DND-41 (cell line): ENCODE measurements around the gene CCL27.

ENCODE experiments used
- ATAC-seq: fragments of 200-7000 bp; cut with Tn5 transposase; 3 replicates; pipeline ENCODE4 v1.9.1; 2021; ENCODE audit warnings: low read depth; ENCODE audit not compliant: insufficient read depth
- DNase-seq: peaks from one replicate; pipeline ENCODE4 v3.0.0-alpha.2; 2020
- H2AFZ ChIP-seq: 2 replicates; pipeline ENCODE4 v1.6.0; 2012; ENCODE audit warnings: low read depth, low read length
- H3K27ac ChIP-seq: 2 replicates; pipeline ENCODE4 v1.5.1; 2012; ENCODE audit warnings: low read length, inconsistent platforms
- H3K27me3 ChIP-seq: fragments of 200-600 bp; sonication (generic); 2 replicates; pipeline ENCODE4 v1.6.0; 2012; ENCODE audit warnings: low read length, mild to moderate bottlenecking, inconsistent platforms; ENCODE audit not compliant: insufficient read depth, poor library complexity
- H3K36me3 ChIP-seq: 2 replicates; pipeline ENCODE4 v1.5.1; 2012; ENCODE audit warnings: low read length, inconsistent platforms; ENCODE audit not compliant: insufficient read depth
- H3K4me1 ChIP-seq: 2 replicates; pipeline ENCODE4 v1.5.1; 2012; ENCODE audit warnings: mild to moderate bottlenecking, low read length; ENCODE audit not compliant: insufficient read depth
- H3K4me2 ChIP-seq: 2 replicates; pipeline ENCODE4 v1.6.0; 2012; ENCODE audit warnings: mild to moderate bottlenecking, moderate library complexity, low read length, inconsistent platforms; ENCODE audit not compliant: insufficient read depth
- H3K4me3 ChIP-seq, 2 experiments: fragments of 200-600 bp in 1 of 2; shearing (Covaris generic) in 1 of 2; 2 replicates each; pipeline ENCODE4 v1.5.1; 2012 to 2016; ENCODE audit warnings: inconsistent platforms in 2 of 2, low read length in 2 of 2, mild to moderate bottlenecking in 2 of 2, low read depth in 1 of 2, moderate library complexity in 1 of 2
- H3K79me2 ChIP-seq: 2 replicates; pipeline ENCODE4 v1.6.0; 2012; ENCODE audit warnings: low read length, inconsistent platforms; ENCODE audit not compliant: insufficient read depth
- H3K9ac ChIP-seq: 2 replicates; pipeline ENCODE4 v1.6.0; 2012; ENCODE audit warnings: low read depth, mild to moderate bottlenecking, inconsistent platforms, low read length, moderate library complexity
- H3K9me3 ChIP-seq: 2 replicates; pipeline ENCODE4 v1.5.1; 2012; ENCODE audit warnings: low read length, moderate library complexity, mild to moderate bottlenecking, inconsistent platforms; ENCODE audit not compliant: insufficient read depth, severe bottlenecking
- H4K20me1 ChIP-seq: 2 replicates; pipeline ENCODE4 v1.6.0; 2012; ENCODE audit warnings: low read length; ENCODE audit not compliant: insufficient read depth
- EZH2 ChIP-seq: IDR thresholded peaks from 3 replicates; pipeline ENCODE4 v1.6.1; 2012; ENCODE audit warnings: borderline replicate concordance, low read depth, mild to moderate bottlenecking, moderate library complexity, low read length, inconsistent platforms; ENCODE audit not compliant: severe bottlenecking
- TF ChIP-seq, protein P1 (sequence below): IDR thresholded peaks from 2 replicates; pipeline ENCODE4 v1.5.1; 2012; ENCODE audit warnings: borderline replicate concordance, low read length, moderate library complexity, mild to moderate bottlenecking; ENCODE audit not compliant: poor library complexity, severe bottlenecking; ENCODE audit errors: extremely low read depth

CCL27 gene

DNA sequence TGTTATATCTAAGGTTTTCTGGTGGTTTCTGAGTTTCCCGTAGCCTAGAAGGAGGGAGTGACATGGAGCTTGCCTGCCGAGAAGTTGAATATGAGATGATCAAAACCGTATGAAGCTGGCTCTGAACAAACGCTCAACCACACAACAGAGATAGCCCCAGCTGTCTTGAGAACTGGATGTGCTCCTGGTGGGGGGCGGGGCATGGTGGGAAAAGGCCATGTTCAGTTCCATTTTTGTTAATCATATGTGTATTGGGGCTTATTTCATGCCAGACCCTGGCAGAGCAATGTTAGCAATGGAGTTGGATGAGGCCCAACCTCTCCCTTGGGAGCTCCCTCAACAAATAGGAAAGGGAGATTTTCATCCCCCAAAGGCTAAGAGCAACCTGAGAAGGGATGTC is 23.8 kb upstream of the CCL27 start:
- DNase-seq (no peak), ATAC-seq (no peak)
- Histone ChIP-seq H3K9me3 (no peaks in the 10 kb centered on the region), H3K27ac (no peak overlapping the region), H3K4me2 (no peak overlapping the region), H3K27me3 (peaks cover 9% of the 10 kb centered on the region), H3K36me3 (no peaks in the 10 kb centered on the region), H3K79me2 (no peaks in the 10 kb centered on the region), H3K4me1 (no peaks in the 10 kb centered on the region), H4K20me1 (no peaks in the 10 kb centered on the region), H3K4me3 (no peak overlapping the region), H3K9ac (no peak overlapping the region), H2AFZ (no peak overlapping the region)
- TF ChIP-seq, protein P1, sequence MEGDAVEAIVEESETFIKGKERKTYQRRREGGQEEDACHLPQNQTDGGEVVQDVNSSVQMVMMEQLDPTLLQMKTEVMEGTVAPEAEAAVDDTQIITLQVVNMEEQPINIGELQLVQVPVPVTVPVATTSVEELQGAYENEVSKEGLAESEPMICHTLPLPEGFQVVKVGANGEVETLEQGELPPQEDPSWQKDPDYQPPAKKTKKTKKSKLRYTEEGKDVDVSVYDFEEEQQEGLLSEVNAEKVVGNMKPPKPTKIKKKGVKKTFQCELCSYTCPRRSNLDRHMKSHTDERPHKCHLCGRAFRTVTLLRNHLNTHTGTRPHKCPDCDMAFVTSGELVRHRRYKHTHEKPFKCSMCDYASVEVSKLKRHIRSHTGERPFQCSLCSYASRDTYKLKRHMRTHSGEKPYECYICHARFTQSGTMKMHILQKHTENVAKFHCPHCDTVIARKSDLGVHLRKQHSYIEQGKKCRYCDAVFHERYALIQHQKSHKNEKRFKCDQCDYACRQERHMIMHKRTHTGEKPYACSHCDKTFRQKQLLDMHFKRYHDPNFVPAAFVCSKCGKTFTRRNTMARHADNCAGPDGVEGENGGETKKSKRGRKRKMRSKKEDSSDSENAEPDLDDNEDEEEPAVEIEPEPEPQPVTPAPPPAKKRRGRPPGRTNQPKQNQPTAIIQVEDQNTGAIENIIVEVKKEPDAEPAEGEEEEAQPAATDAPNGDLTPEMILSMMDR = no peak

GRCh38 chr9:34685591-34685990 is 23.1 kb upstream of the CCL27 start:
- TF ChIP-seq, protein P1 = no peak
- no peak for TF ChIP-seq EZH2
- Histone ChIP-seq H4K20me1 (no peaks in the 10 kb centered on the region), H3K4me3 (no peak overlapping the region), H3K79me2 (no peaks in the 10 kb centered on the region), H3K27ac (no peak overlapping the region), H3K9me3 (no peaks in the 10 kb centered on the region), H3K4me2 (no peak overlapping the region), H3K9ac (no peak overlapping the region), H3K27me3 (peaks cover 4% of the 10 kb centered on the region), H3K4me1 (no peaks in the 10 kb centered on the region), H2AFZ (no peak overlapping the region), H3K36me3 (no peaks in the 10 kb centered on the region)
- ATAC-seq (no peak), DNase-seq (no peak)

- H3K9ac ChIP-seq = no peak overlapping the region
- no peaks in the 10 kb centered on the region for H3K36me3 ChIP-seq
- ATAC-seq (no peak), DNase-seq (no peak)
- H4K20me1 ChIP-seq = no peaks in the 10 kb centered on the region
- no peaks in the 10 kb centered on the region for H3K79me2 ChIP-seq
- H3K9me3 ChIP-seq = no peaks in the 10 kb centered on the region
- H3K4me3 ChIP-seq = no peak overlapping the region
- TF ChIP-seq EZH2 = no peak
- TF ChIP-seq, protein P1 = no peak
- no peaks in the 10 kb centered on the region for H3K4me1 ChIP-seq
- H2AFZ ChIP-seq = no peak overlapping the region
- no peak overlapping the region for H3K4me2 ChIP-seq
- H3K27me3 ChIP-seq = peaks cover 4% of the 10 kb centered on the region
- no peak overlapping the region for H3K27ac ChIP-seq
Observed at GRCh38 chr9:34684816-34685215, 22.4 kb upstream of the CCL27 start.

GRCh38 chr9:34684145-34684544 is 21.7 kb upstream of the CCL27 start:
- no peak overlapping the region for H3K4me2 ChIP-seq
- no peak overlapping the region for H2AFZ ChIP-seq
- DNase-seq (no peak), ATAC-seq (no peak)
- no peaks in the 10 kb centered on the region for H3K27me3 ChIP-seq
- no peak overlapping the region for H3K4me3 ChIP-seq
- no peaks in the 10 kb centered on the region for H3K4me1 ChIP-seq
- no peaks in the 10 kb centered on the region for H3K36me3 ChIP-seq
- H3K9ac ChIP-seq = no peak overlapping the region
- no peaks in the 10 kb centered on the region for H4K20me1 ChIP-seq
- TF ChIP-seq, protein P1 = no peak
- no peak for TF ChIP-seq EZH2
- H3K79me2 ChIP-seq = no peaks in the 10 kb centered on the region
- no peaks in the 10 kb centered on the region for H3K9me3 ChIP-seq
- H3K27ac ChIP-seq = no peak overlapping the region
